GM21576 (cell line): Measurements from ENCODE around the gene RAET1G.

Experiments used
- ATAC-seq: cut with Tn5 transposase; IDR thresholded peaks from one replicate; pipeline ENCODE4 v1.9.1; 2021; ENCODE audit warnings: mild to moderate bottlenecking, moderate library complexity; ENCODE audit not compliant: unreplicated experiment

RAET1G gene

GRCh38 chr6:149871182-149871581 lies 51.7 kb downstream of the RAET1G start:
- ATAC-seq, result no peak

- no peak for ATAC-seq
Observed at GRCh38 chr6:149869275-149869892, 53.5 kb downstream of the RAET1G start.

GRCh38 chr6:149867876-149868640 lies 54.9 kb downstream of the RAET1G start:
- ATAC-seq, result no peak
